DND-41 (cell line): ENCODE data around the gene CCDC51.

ENCODE experiments used
- ATAC-seq: fragments of 200-7000 bp; cut with Tn5 transposase; 3 replicates; pipeline ENCODE4 v1.9.1; 2021; ENCODE audit warnings: low read depth; ENCODE audit not compliant: insufficient read depth
- DNase-seq: peaks from one replicate; pipeline ENCODE4 v3.0.0-alpha.2; 2020
- H2AFZ ChIP-seq: 2 replicates; pipeline ENCODE4 v1.6.0; 2012; ENCODE audit warnings: low read depth, low read length
- H3K27ac ChIP-seq: 2 replicates; pipeline ENCODE4 v1.5.1; 2012; ENCODE audit warnings: low read length, inconsistent platforms
- H3K27me3 ChIP-seq: fragments of 200-600 bp; sonication (generic); 2 replicates; pipeline ENCODE4 v1.6.0; 2012; ENCODE audit warnings: low read length, mild to moderate bottlenecking, inconsistent platforms; ENCODE audit not compliant: insufficient read depth, poor library complexity
- H3K36me3 ChIP-seq: 2 replicates; pipeline ENCODE4 v1.5.1; 2012; ENCODE audit warnings: low read length, inconsistent platforms; ENCODE audit not compliant: insufficient read depth
- H3K4me1 ChIP-seq: 2 replicates; pipeline ENCODE4 v1.5.1; 2012; ENCODE audit warnings: mild to moderate bottlenecking, low read length; ENCODE audit not compliant: insufficient read depth
- H3K4me2 ChIP-seq: 2 replicates; pipeline ENCODE4 v1.6.0; 2012; ENCODE audit warnings: mild to moderate bottlenecking, moderate library complexity, low read length, inconsistent platforms; ENCODE audit not compliant: insufficient read depth
- H3K4me3 ChIP-seq, 2 experiments: fragments of 200-600 bp in 1 of 2; shearing (Covaris generic) in 1 of 2; 2 replicates each; pipeline ENCODE4 v1.5.1; 2012 to 2016; ENCODE audit warnings: inconsistent platforms in 2 of 2, low read length in 2 of 2, mild to moderate bottlenecking in 2 of 2, low read depth in 1 of 2, moderate library complexity in 1 of 2
- H3K79me2 ChIP-seq: 2 replicates; pipeline ENCODE4 v1.6.0; 2012; ENCODE audit warnings: low read length, inconsistent platforms; ENCODE audit not compliant: insufficient read depth
- H3K9ac ChIP-seq: 2 replicates; pipeline ENCODE4 v1.6.0; 2012; ENCODE audit warnings: low read depth, mild to moderate bottlenecking, inconsistent platforms, low read length, moderate library complexity
- H3K9me3 ChIP-seq: 2 replicates; pipeline ENCODE4 v1.5.1; 2012; ENCODE audit warnings: low read length, moderate library complexity, mild to moderate bottlenecking, inconsistent platforms; ENCODE audit not compliant: insufficient read depth, severe bottlenecking
- H4K20me1 ChIP-seq: 2 replicates; pipeline ENCODE4 v1.6.0; 2012; ENCODE audit warnings: low read length; ENCODE audit not compliant: insufficient read depth
- CTCF ChIP-seq: IDR thresholded peaks from 2 replicates; pipeline ENCODE4 v1.5.1; 2012; ENCODE audit warnings: borderline replicate concordance, low read length, moderate library complexity, mild to moderate bottlenecking; ENCODE audit not compliant: poor library complexity, severe bottlenecking; ENCODE audit errors: extremely low read depth
- EZH2 ChIP-seq: IDR thresholded peaks from 3 replicates; pipeline ENCODE4 v1.6.1; 2012; ENCODE audit warnings: borderline replicate concordance, low read depth, mild to moderate bottlenecking, moderate library complexity, low read length, inconsistent platforms; ENCODE audit not compliant: severe bottlenecking

CCDC51 gene

GRCh38 chr3:48440590-48440958, 655 bp upstream of the CCDC51 start:
- Histone ChIP-seq H3K36me3 (peaks cover 23% of the 10 kb centered on the region), H3K4me2 (peak overlapping the region; percentile 89), H4K20me1 (peaks cover 12% of the 10 kb centered on the region), H3K79me2 (peaks cover 38% of the 10 kb centered on the region), H3K4me1 (peaks cover 52% of the 10 kb centered on the region), H3K9me3 (no peaks in the 10 kb centered on the region), H3K27ac (peak overlapping the region; percentile 82), H3K9ac (peak overlapping the region; percentile 78), H3K4me3 (peak overlapping the region; percentile 47 to 87; a peak in 3 of 4 replicates), H2AFZ (peak overlapping the region; percentile 77), H3K27me3 (no peaks in the 10 kb centered on the region)
- ATAC-seq (no peak), DNase-seq (no peak)
- no peak for TF ChIP-seq EZH2
- TF ChIP-seq CTCF, result no peak

DNA sequence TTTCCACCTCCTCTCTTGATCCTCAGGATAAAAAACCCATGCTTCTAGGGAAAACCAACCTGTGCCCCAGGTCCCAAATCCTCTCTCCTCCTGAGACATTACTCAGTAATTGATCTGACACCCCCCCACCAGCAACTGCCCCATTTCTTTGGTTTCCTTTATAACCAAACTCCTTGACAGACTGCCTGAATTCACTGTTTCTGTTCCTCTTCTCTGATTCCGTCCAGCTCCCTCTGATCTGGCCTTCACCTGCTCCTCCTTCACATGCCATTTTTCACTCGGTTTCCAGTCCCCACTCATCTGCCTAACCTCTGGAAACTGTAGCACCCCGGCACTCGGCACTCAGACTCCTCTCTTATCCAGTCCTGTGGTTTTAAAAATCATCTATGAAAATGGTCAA, 2.1 kb downstream of the CCDC51 start:
- Histone ChIP-seq H3K9me3 (no peaks in the 10 kb centered on the region), H3K9ac (no peak overlapping the region), H3K79me2 (peaks cover 40% of the 10 kb centered on the region), H3K36me3 (peaks cover 31% of the 10 kb centered on the region), H3K4me2 (no peak overlapping the region), H2AFZ (no peak overlapping the region), H3K27me3 (no peaks in the 10 kb centered on the region), H3K4me3 (no peak overlapping the region), H4K20me1 (peaks cover 15% of the 10 kb centered on the region), H3K4me1 (peaks cover 42% of the 10 kb centered on the region), H3K27ac (no peak overlapping the region)
- no peak for ATAC-seq
- no peak for DNase-seq
- no peak for TF ChIP-seq EZH2
- no peak for TF ChIP-seq CTCF

DNA sequence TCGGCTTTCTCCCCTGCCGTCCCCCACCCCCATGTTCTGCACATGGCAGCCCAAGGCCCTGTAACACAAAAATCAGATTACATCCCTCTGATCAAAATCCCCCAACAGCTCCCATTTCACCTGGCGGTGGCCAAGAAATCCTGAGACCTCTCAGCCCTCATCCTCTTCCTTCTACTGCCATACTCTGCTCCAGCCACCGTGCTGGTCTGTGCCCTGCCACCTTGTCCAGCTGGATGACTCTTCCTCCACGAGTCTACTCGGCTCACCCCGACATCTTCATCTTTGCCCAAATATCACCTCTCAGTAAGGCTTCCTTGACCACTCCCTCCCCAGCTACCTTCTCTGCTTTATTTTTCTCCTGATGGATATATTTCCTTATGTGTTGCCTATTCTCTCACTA, 3.1 kb downstream of the CCDC51 start:
- TF ChIP-seq CTCF, result no peak
- TF ChIP-seq EZH2, result no peak
- Histone ChIP-seq H3K9ac (no peak overlapping the region), H3K36me3 (peaks cover 32% of the 10 kb centered on the region), H3K27ac (no peak overlapping the region), H3K9me3 (no peaks in the 10 kb centered on the region), H4K20me1 (peaks cover 11% of the 10 kb centered on the region), H3K4me2 (0 out of 2 replicates have a peak overlapping the region, but pooled peaks have one; percentile 5), H3K79me2 (peaks cover 32% of the 10 kb centered on the region), H3K4me3 (no peak overlapping the region), H3K4me1 (peaks cover 39% of the 10 kb centered on the region), H3K27me3 (no peaks in the 10 kb centered on the region), H2AFZ (no peak overlapping the region)
- ATAC-seq (no peak), DNase-seq (no peak)

DNA sequence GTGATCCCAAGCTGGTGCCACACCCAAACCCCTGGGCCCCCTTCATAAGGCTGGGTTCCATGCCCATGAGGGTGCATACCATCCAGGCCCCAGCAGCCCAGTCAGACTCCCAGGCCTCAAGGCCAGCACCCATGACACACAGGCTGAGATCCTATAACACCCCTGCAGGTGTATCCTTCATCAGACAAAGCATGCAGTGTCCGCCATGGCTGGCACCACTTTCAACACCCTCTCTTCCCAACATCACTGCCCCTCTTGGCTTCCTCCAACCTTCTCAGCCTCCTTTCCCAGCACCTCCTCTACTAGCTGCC, 3.5 kb downstream of the CCDC51 start:
- Histone ChIP-seq H4K20me1 (peaks cover 6% of the 10 kb centered on the region; the same call in 1 of the 2 replicates), H3K36me3 (peaks cover 30% of the 10 kb centered on the region), H3K9ac (no peak overlapping the region; the same call in 1 of the 2 replicates), H3K4me1 (peaks cover 35% of the 10 kb centered on the region), H2AFZ (peak overlapping the region; percentile 50; the same call in 1 of the 2 replicates), H3K4me2 (peak overlapping the region; percentile 5), H3K27ac (peak overlapping the region; percentile 19), H3K79me2 (peaks cover 28% of the 10 kb centered on the region), H3K4me3 (no peak overlapping the region), H3K9me3 (no peaks in the 10 kb centered on the region), H3K27me3 (no peaks in the 10 kb centered on the region)
- no peak for DNase-seq
- no peak for ATAC-seq
- no peak for TF ChIP-seq EZH2
- no peak for TF ChIP-seq CTCF
